ENCODE results near the gene SGIP1.

SGIP1 gene

GRCh38 chr1:66533804-66534740 lies at the start of gene SGIP1:
TSS of gene SGIP1 (plus strand) at chr1:66534153. CDS start at chr1:66534359, 206 bp downstream.
- Histone ChIP-seq H3K9me3 (ENCODE audit: severe bottlenecking) (no peaks in the 10 kb centered on the region), H3K36me3 (ENCODE audit: low read depth) (no peaks in the 10 kb centered on the region), H3K4me1 (ENCODE audit: insufficient read depth, poor library complexity, severe bottlenecking) (no peaks in the 10 kb centered on the region), H3K4me3 (ENCODE audit: severe bottlenecking) (peak within 1 kb of the TSS; percentile 6), H3K27me3 (ENCODE audit: insufficient read depth, poor library complexity, severe bottlenecking) (no peaks in the 10 kb centered on the region), H3K27ac (ENCODE audit: poor library complexity, severe bottlenecking) (no peak within 1 kb of the TSS)
- DNase-seq (ENCODE audit: low spot score) (no peak), ATAC-seq (ENCODE audit: low read depth) (no peak)
- no peak for TF ChIP-seq CTCF (IDR thresholded peaks at IDR 0.05; ENCODE audit: poor library complexity, severe bottlenecking)

GRCh38 chr1:66489151-66489550 lies 44.8 kb upstream of the SGIP1 start:
- ATAC-seq (ENCODE audit: low read depth) (peak; percentile 78), DNase-seq (ENCODE audit: low spot score) (no peak)
- no peak for TF ChIP-seq CTCF (IDR thresholded peaks at IDR 0.05; ENCODE audit: poor library complexity, severe bottlenecking)
- Histone ChIP-seq H3K9me3 (ENCODE audit: severe bottlenecking) (no peaks in the 10 kb centered on the region), H3K36me3 (ENCODE audit: low read depth) (no peaks in the 10 kb centered on the region), H3K4me1 (ENCODE audit: insufficient read depth, poor library complexity, severe bottlenecking) (peaks cover 9% of the 10 kb centered on the region), H3K27ac (ENCODE audit: poor library complexity, severe bottlenecking) (peak overlapping the region; percentile 27), H3K4me3 (ENCODE audit: severe bottlenecking) (no peak overlapping the region), H3K27me3 (ENCODE audit: insufficient read depth, poor library complexity, severe bottlenecking) (no peaks in the 10 kb centered on the region)

GRCh38 chr1:66489972-66490601 lies 43.9 kb upstream of the SGIP1 start:
- Histone ChIP-seq H3K27me3 (ENCODE audit: insufficient read depth, poor library complexity, severe bottlenecking) (no peaks in the 10 kb centered on the region), H3K36me3 (ENCODE audit: low read depth) (no peaks in the 10 kb centered on the region), H3K9me3 (ENCODE audit: severe bottlenecking) (no peaks in the 10 kb centered on the region), H3K4me1 (ENCODE audit: insufficient read depth, poor library complexity, severe bottlenecking) (peaks cover 9% of the 10 kb centered on the region), H3K27ac (ENCODE audit: poor library complexity, severe bottlenecking) (no peak overlapping the region), H3K4me3 (ENCODE audit: severe bottlenecking) (no peak overlapping the region)
- no peak for ATAC-seq (ENCODE audit: low read depth)
- no peak for DNase-seq (ENCODE audit: low spot score)
- no peak for TF ChIP-seq CTCF (IDR thresholded peaks at IDR 0.05; ENCODE audit: poor library complexity, severe bottlenecking)

GRCh38 chr1:66490816-66491215 lies 43.1 kb upstream of the SGIP1 start:
- H3K4me3 ChIP-seq (ENCODE audit: severe bottlenecking): no peak overlapping the region
- ATAC-seq (ENCODE audit: low read depth) (no peak), DNase-seq (ENCODE audit: low spot score) (no peak)
- no peaks in the 10 kb centered on the region for H3K9me3 ChIP-seq (ENCODE audit: severe bottlenecking)
- no peaks in the 10 kb centered on the region for H3K36me3 ChIP-seq (ENCODE audit: low read depth)
- no peak for TF ChIP-seq CTCF (IDR thresholded peaks at IDR 0.05; ENCODE audit: poor library complexity, severe bottlenecking)
- H3K4me1 ChIP-seq (ENCODE audit: insufficient read depth, poor library complexity, severe bottlenecking): peaks cover 9% of the 10 kb centered on the region
- H3K27me3 ChIP-seq (ENCODE audit: insufficient read depth, poor library complexity, severe bottlenecking): no peaks in the 10 kb centered on the region
- H3K27ac ChIP-seq (ENCODE audit: poor library complexity, severe bottlenecking): no peak overlapping the region
